H1 (cell line): ENCODE measurements around the gene PSAP. TPM values are rescaled to one million over a fixed set of nuclear protein-coding genes. Genes with fewer than 3 reads are reported as not detected.

Experiments used
- CTCF ChIA-PET: fragments of 300-600 bp; sonication (Branson Sonifier 250); formaldehyde crosslinking; loops from one replicate; lab custom pipeline; 2021; ENCODE audit not compliant: partially characterized antibody; lab: Charles Lee
- POLR2A ChIA-PET: fragments of 300-600 bp; sonication (Branson Sonifier 250); formaldehyde crosslinking; loops from one replicate; lab custom pipeline; 2021; ENCODE audit warnings: inconsistent platforms; ENCODE audit not compliant: partially characterized antibody; lab: Charles Lee
- DNase-seq, 2 experiments: peaks; one replicate each; pipeline versions ENCODE4 v3.0.0 to v3.0.0-alpha.2; 2010 to 2022; ENCODE audit warnings: low spot score in 2 of 2, low read depth in 1 of 2, mixed read lengths in 1 of 2
- FAIRE-seq: peaks from 2 replicates; lab custom pipeline; 2011; peaks lifted over from hg19 to GRCh38; lab: Jason Lieb, UNC
- H2AFZ ChIP-seq: 2 replicates; pipeline ENCODE4 v1.8.1; 2012; ENCODE audit warnings: low read length, inconsistent platforms
- H2AK5ac ChIP-seq: 2 replicates; pipeline ENCODE4 v1.6.1; 2013; ENCODE audit warnings: low read depth, low read length
- H2BK120ac ChIP-seq: replicated peaks from 2 replicates; pipeline ENCODE3; 2013; ENCODE audit warnings: low read depth, low read length, inconsistent platforms
- H2BK12ac ChIP-seq: 2 replicates; pipeline ENCODE4 v1.6.1; 2013; ENCODE audit warnings: low read depth, low read length
- H2BK15ac ChIP-seq: 2 replicates; pipeline ENCODE4 v1.6.1; 2013; ENCODE audit warnings: low read length
- H2BK20ac ChIP-seq: 2 replicates; pipeline ENCODE4 v1.6.1; 2013; ENCODE audit warnings: low read length
- H2BK5ac ChIP-seq: 2 replicates; pipeline ENCODE4 v1.6.1; 2013; ENCODE audit warnings: low read depth, low read length
- H3K14ac ChIP-seq: 2 replicates; pipeline ENCODE4 v1.6.1; 2013; ENCODE audit warnings: inconsistent platforms; ENCODE audit not compliant: insufficient read length
- H3K18ac ChIP-seq: 2 replicates; pipeline ENCODE4 v1.6.1; 2013; ENCODE audit warnings: low read length; ENCODE audit errors: extremely low read depth
- H3K23ac ChIP-seq: 2 replicates; pipeline ENCODE4 v1.6.1; 2013; ENCODE audit warnings: inconsistent platforms; ENCODE audit not compliant: insufficient read length
- H3K23me2 ChIP-seq: 2 replicates; pipeline ENCODE4 v1.6.1; 2013; ENCODE audit warnings: low read depth, low read length
- H3K27ac ChIP-seq: 2 replicates; pipeline ENCODE4 v1.6.1; 2011; ENCODE audit warnings: low read depth, low read length, inconsistent platforms
- H3K27me3 ChIP-seq, 4 experiments: replicated peaks in 1 of 4; 1 replicate in 1 of 4; 2 replicates in 3 of 4; pipeline versions ENCODE4 v1.6.1 to v1.8.1; 2011 to 2013; ENCODE audit warnings: low read length in 3 of 4, mild to moderate bottlenecking in 3 of 4, inconsistent platforms in 2 of 4, mixed read lengths in 2 of 4, moderate library complexity in 1 of 4; ENCODE audit not compliant: control insufficient read depth in 3 of 4, insufficient read depth in 3 of 4; ENCODE audit errors: extremely low read depth in 1 of 4
- H3K36me3 ChIP-seq, 4 experiments: 2 replicates each; pipeline versions ENCODE4 v1.6.1 to v1.8.1; 2011 to 2013; ENCODE audit warnings: mild to moderate bottlenecking in 4 of 4, low read length in 3 of 4, moderate library complexity in 2 of 4, control low read depth in 1 of 4, inconsistent platforms in 1 of 4; ENCODE audit not compliant: insufficient read depth in 4 of 4, control insufficient read depth in 2 of 4
- H3K4ac ChIP-seq: replicated peaks from 2 replicates; pipeline ENCODE3; 2013; ENCODE audit warnings: low read length, low read depth, mixed read lengths, inconsistent platforms; ENCODE audit not compliant: insufficient read length
- H3K4me1 ChIP-seq, 4 experiments: replicated peaks in 1 of 4; 1 replicate in 1 of 4; 2 replicates in 3 of 4; pipeline versions ENCODE4 v1.6.1 to v1.8.1; 2011 to 2013; ENCODE audit warnings: low read length in 3 of 4, inconsistent platforms in 2 of 4, mixed read lengths in 1 of 4; ENCODE audit not compliant: insufficient read depth in 4 of 4, control insufficient read depth in 3 of 4
- H3K4me2 ChIP-seq, 2 experiments: 2 replicates each; pipeline versions ENCODE4 v1.6.1 to v1.8.1; 2011 to 2013; ENCODE audit warnings: low read depth in 2 of 2, low read length in 2 of 2, control low read depth in 1 of 2, inconsistent platforms in 1 of 2, mild to moderate bottlenecking in 1 of 2; ENCODE audit not compliant: insufficient read depth in 1 of 2
- H3K4me3 ChIP-seq, 4 experiments: fragments of 200-600, 300-600 bp in 1 of 4; sonication (generic), shearing (Covaris generic), sonication (Bioruptor Twin) in 1 of 4; 2 replicates each; pipeline versions ENCODE4 v1.5.1 to v1.8.1; 2011 to 2016; ENCODE audit warnings: low read length in 4 of 4, low read depth in 3 of 4, control low read depth in 2 of 4, inconsistent platforms in 2 of 4, mild to moderate bottlenecking in 2 of 4, mixed read lengths in 1 of 4, moderate library complexity in 1 of 4; ENCODE audit not compliant: insufficient read depth in 2 of 4; ENCODE audit errors: extremely low read depth in 1 of 4
- H3K56ac ChIP-seq: replicated peaks from 2 replicates; pipeline ENCODE3; 2013; ENCODE audit warnings: low read depth, mild to moderate bottlenecking, mixed read lengths, low read length, inconsistent platforms; ENCODE audit not compliant: insufficient read length
- H3K79me1 ChIP-seq: 2 replicates; pipeline ENCODE4 v1.6.1; 2013; ENCODE audit warnings: low read depth, low read length, control low read depth
- H3K79me2 ChIP-seq, 2 experiments: 2 replicates each; pipeline versions ENCODE4 v1.6.1 to v1.8.1; 2012 to 2013; ENCODE audit warnings: low read length in 2 of 2, mild to moderate bottlenecking in 2 of 2, inconsistent platforms in 1 of 2; ENCODE audit not compliant: insufficient read depth in 2 of 2, control insufficient read depth in 1 of 2
- H3K9ac ChIP-seq, 4 experiments: replicated peaks in 1 of 4; 1 replicate in 1 of 4; 2 replicates in 3 of 4; pipeline versions ENCODE4 v1.6.1 to v1.8.1; 2011 to 2013; ENCODE audit warnings: low read depth in 3 of 4, low read length in 3 of 4, control low read depth in 2 of 4, mild to moderate bottlenecking in 2 of 4, moderate library complexity in 2 of 4, inconsistent platforms in 1 of 4; ENCODE audit errors: extremely low read depth in 1 of 4
- H3K9me3 ChIP-seq, 2 experiments: 2 replicates each; pipeline versions ENCODE4 v1.6.1 to v1.8.1; 2012 to 2013; ENCODE audit warnings: mild to moderate bottlenecking in 2 of 2, moderate library complexity in 2 of 2, control low read depth in 1 of 2, inconsistent platforms in 1 of 2, low read depth in 1 of 2, low read length in 1 of 2, mixed read lengths in 1 of 2; ENCODE audit not compliant: insufficient read depth in 2 of 2
- H4K20me1 ChIP-seq, 2 experiments: replicated peaks in 1 of 2; 2 replicates each; pipeline versions ENCODE3 to v1.8.1; 2011 to 2013; ENCODE audit warnings: inconsistent platforms in 2 of 2, low read length in 2 of 2, mild to moderate bottlenecking in 1 of 2; ENCODE audit not compliant: insufficient read depth in 2 of 2, control insufficient read depth in 1 of 2
- H4K5ac ChIP-seq: 2 replicates; pipeline ENCODE4 v1.6.1; 2013; ENCODE audit warnings: low read length, low read depth, mixed read lengths, inconsistent platforms; ENCODE audit not compliant: insufficient read length
- H4K8ac ChIP-seq: 2 replicates; pipeline ENCODE4 v1.8.0; 2013; ENCODE audit warnings: mild to moderate bottlenecking, moderate library complexity, low read length, inconsistent platforms; ENCODE audit not compliant: insufficient read depth; ENCODE audit errors: extremely low read depth
- H4K91ac ChIP-seq: replicated peaks from 2 replicates; pipeline ENCODE3; 2013; ENCODE audit warnings: low read length, mixed read lengths, inconsistent platforms; ENCODE audit not compliant: insufficient read length
- ASH2L ChIP-seq: fragments of 200-600, 300-600 bp; sonication (generic); IDR thresholded peaks from one replicate; pipeline ENCODE4 v1.7.1; 2017; ENCODE audit warnings: low read length
- CHD2 ChIP-seq: IDR thresholded peaks from 2 replicates; pipeline ENCODE4 v1.6.1; 2012; ENCODE audit warnings: low read length, improper control_type of control experiment
- EGR1 ChIP-seq: IDR thresholded peaks from 2 replicates; pipeline ENCODE4 v1.6.1; 2011; ENCODE audit warnings: low read depth, low read length, borderline replicate concordance
- EP300 ChIP-seq, 2 experiments: IDR thresholded peaks; 1 replicate in 1 of 2; 2 replicates in 1 of 2; pipeline ENCODE4 v1.6.1; 2011 to 2012; ENCODE audit warnings: low read depth in 2 of 2, low read length in 2 of 2, mild to moderate bottlenecking in 2 of 2, borderline replicate concordance in 1 of 2, inconsistent platforms in 1 of 2, moderate library complexity in 1 of 2
- GTF2F1 ChIP-seq: IDR thresholded peaks from 2 replicates; pipeline ENCODE4 v1.6.1; 2012; ENCODE audit warnings: low read depth, low read length, improper control_type of control experiment, borderline replicate concordance
- JUN ChIP-seq: IDR thresholded peaks from 2 replicates; pipeline ENCODE4 v1.6.1; 2011; ENCODE audit warnings: low read depth, mild to moderate bottlenecking, improper control_type of control experiment, low read length
- KDM1A ChIP-seq: fragments of 200-600, 300-600 bp; sonication (generic); IDR thresholded peaks from 2 replicates; pipeline ENCODE4 v1.7.1; 2016; ENCODE audit warnings: mild to moderate bottlenecking, low read length, borderline replicate concordance
- POU5F1 ChIP-seq: IDR thresholded peaks from 2 replicates; pipeline ENCODE4 v1.6.1; 2011; ENCODE audit warnings: low read depth, mild to moderate bottlenecking, low read length, moderate library complexity
- RAD21 ChIP-seq, 2 experiments: IDR thresholded peaks in 1 of 2; conservative IDR thresholded peaks in 1 of 2; 2 replicates each; pipeline ENCODE4 v1.6.1; 2011; ENCODE audit warnings: low read depth in 2 of 2, low read length in 2 of 2, improper control_type of control experiment in 1 of 2, inconsistent platforms in 1 of 2, mild to moderate bottlenecking in 1 of 2, moderate library complexity in 1 of 2
- RXRA ChIP-seq: IDR thresholded peaks from 2 replicates; pipeline ENCODE4 v1.6.1; 2011; ENCODE audit warnings: low read depth, mild to moderate bottlenecking, low read length, moderate library complexity; ENCODE audit not compliant: insufficient read depth
- SAP30 ChIP-seq: fragments of 300-600 bp; sonication (generic); IDR thresholded peaks from 2 replicates; pipeline ENCODE4 v1.7.1; 2012; ENCODE audit warnings: low read length, moderate library complexity, mild to moderate bottlenecking, inconsistent platforms; ENCODE audit not compliant: insufficient read depth, insufficient replicate concordance
- SP1 ChIP-seq: IDR thresholded peaks from 2 replicates; pipeline ENCODE4 v1.6.1; 2011; ENCODE audit warnings: low read depth, low read length
- YY1 ChIP-seq: IDR thresholded peaks from 2 replicates; pipeline ENCODE4 v1.6.1; 2011; ENCODE audit warnings: low read depth, mild to moderate bottlenecking, low read length
- WGBS, 2 experiments: shearing (Covaris generic) in 1 of 2; methylation state at CpG; one replicate each; pipeline versions ENCODE4 v1.1.6 to v1.1.7; 2013 to 2015; ENCODE audit warnings: low lambda C conversion rate in 2 of 2, mixed read lengths in 2 of 2, inconsistent platforms in 1 of 2, low coverage in 1 of 2, missing lambda C conversion rate in 1 of 2; ENCODE audit not compliant: insufficient replicate concordance in 2 of 2, insufficient coverage in 1 of 2, insufficient read length in 1 of 2; ENCODE audit errors: extremely low coverage in 1 of 2, missing lambda C conversion rate in 1 of 2; 5-methylcytosine and 5-hydroxymethylcytosine counted together
- polyA plus RNA-seq, 7 experiments: library from polyadenylated mRNA; depleted of rRNA in 3 of 7; stranded (reverse) in 5 of 7; unstranded in 2 of 7; fragments of >200 nt in 5 of 7; fragments of 200-250 nt in 2 of 7; gene quantifications; 1 replicate in 5 of 7; 2 replicates in 1 of 7; 4 replicates in 1 of 7; pipeline versions ENCODE4 v1.2.1 to v1.2.3, GENCODE V29; 2011 to 2013; ENCODE audit warnings: missing spikeins in 2 of 7, mixed read lengths in 2 of 7
- total RNA-seq: library from RNA; stranded (reverse); fragmentation: NEBNext Ultra II Directional; extraction: Animal tissue kit (Norgen Biotek cat#: 25700); gene quantifications from 2 replicates; pipeline ENCODE4 v1.2.1, GENCODE V29; 2021

Gene PSAP
- total and polyA plus RNA-seq, 2 of the 8 experiments (the other 6 are each of a cell fraction or from before 2014, with no cell fraction given), result 386 to 504 TPM

- Histone ChIP-seq H4K5ac (no peak overlapping the region), H3K23me2 (no peaks in the 10 kb centered on the region), H3K9ac (no peak overlapping the region), H3K4me3 (no peak overlapping the region), H2BK20ac (no peak overlapping the region), H3K4me1 (peaks cover 0 to 3% (median 0%) of the 10 kb centered on the region in 4 experiments; a peak in 1 of 7 replicates), H4K20me1 (peaks cover 4 to 8% of the 10 kb centered on the region in 2 experiments), H3K18ac (no peak overlapping the region), H2AK5ac (no peak overlapping the region), H3K27ac (no peak overlapping the region), H3K4me2 (no peak overlapping the region), H3K9me3 (no peaks in the 10 kb centered on the region), H3K79me1 (no peaks in the 10 kb centered on the region), H4K91ac (no peak overlapping the region), H2BK12ac (no peak overlapping the region), H2AFZ (no peak overlapping the region), H4K8ac (no peak overlapping the region), H3K4ac (no peak overlapping the region), H3K79me2 (no peaks in the 10 kb centered on the region), H2BK15ac (no peak overlapping the region), H2BK5ac (no peak overlapping the region), H3K14ac (no peak overlapping the region), H3K23ac (no peak overlapping the region), H3K27me3 (no peaks in the 10 kb centered on the region), H2BK120ac (no peak overlapping the region), H3K56ac (no peak overlapping the region), H3K36me3 (peaks cover 23 to 55% (median 47%) of the 10 kb centered on the region in 4 experiments)
- FAIRE-seq (no peak), DNase-seq (no peak)
- ChIA-PET POLR2A (interaction anchor here (1.0 to 2.9 kb wide), 3 partner anchors 9 to 43 kb away, joined by 3 to 10 read pairs (median 3); partner anchors contain the start of gene VSIR), CTCF (interaction anchor here (0.6 to 5.2 kb wide), 17 partner anchors 10 to 113 kb away, joined by 3 to 30 read pairs (median 6); no protein-coding TSS in a partner anchor)
- WGBS, 2 experiments, result 84% methylated on average over 15 of the region's 15 CpGs; no CpG with 5 or more reads in 1 of the 2 experiments
- TF ChIP-seq EP300 (IDR thresholded peaks at IDR 0.05; ENCODE audit: borderline replicate concordance in 1 of 2, low read depth in 2 of 2, low read length in 2 of 2), result no peak
- no peak for TF ChIP-seq CHD2
- TF ChIP-seq YY1, result no peak
- no peak for TF ChIP-seq EGR1
- no peak for TF ChIP-seq SAP30
- no peak for TF ChIP-seq SP1
- no peak for TF ChIP-seq RAD21 (IDR thresholded peaks at IDR 0.05 in 1 of 2, conservative IDR thresholded peaks at IDR 0.05 in 1 of 2; ENCODE audit: low read depth in 2 of 2, low read length in 2 of 2)
- TF ChIP-seq GTF2F1, result no peak
- TF ChIP-seq JUN, result no peak
- TF ChIP-seq KDM1A, result no peak
- no peak for TF ChIP-seq RXRA
- no peak for TF ChIP-seq ASH2L
- TF ChIP-seq POU5F1, result no peak
Observed at GRCh38 chr10:71815515-71816130, 35.4 kb downstream of the PSAP start.
